Fibroblast of mammary gland (primary cell): ENCODE measurements around the gene PHKA2.
A peak's percentile ranks its signal among the peaks of the same experiment; 100 is the strongest.

Experiments
- DNase-seq: peaks from one replicate; pipeline ENCODE4 v3.0.0-alpha.2; 2010; ENCODE audit warnings: low read depth
- H3K4me3 ChIP-seq: 2 replicates; pipeline ENCODE4 v1.5.1; 2011; ENCODE audit warnings: low read depth, mild to moderate bottlenecking, low read length, moderate library complexity; ENCODE audit not compliant: control insufficient read depth
- CTCF ChIP-seq: conservative IDR thresholded peaks from 2 replicates; pipeline ENCODE4 v1.5.1; 2011; ENCODE audit warnings: low read depth, low read length, inconsistent platforms; ENCODE audit not compliant: control insufficient read depth, insufficient read depth

Gene PHKA2

GRCh38 chrX:18875256-18875878, 108.5 kb downstream of the PHKA2 start:
- TF ChIP-seq CTCF = no peak

GRCh38 chrX:18874560-18875255, 109.2 kb downstream of the PHKA2 start:
- H3K4me3 ChIP-seq = no peak overlapping the region
- no peak for TF ChIP-seq CTCF
- DNase-seq = no peak

More at GRCh38 chrX:18875256-18875878, 108.5 kb downstream of the PHKA2 start:
- no peak for DNase-seq
- no peak overlapping the region for H3K4me3 ChIP-seq

- no peak for DNase-seq
- no peak for TF ChIP-seq CTCF
These were observed 110.1 kb downstream of the PHKA2 start for GRCh38 chrX:18873836-18874235.

GRCh38 chrX:18873189-18873791, 110.6 kb downstream of the PHKA2 start:
- peak overlapping the region; percentile 5 for H3K4me3 ChIP-seq
- DNase-seq = peak; percentile 82

More at GRCh38 chrX:18873836-18874235, 110.1 kb downstream of the PHKA2 start:
- H3K4me3 ChIP-seq = no peak overlapping the region

GRCh38 chrX:18872621-18873020, 111.3 kb downstream of the PHKA2 start:
- TF ChIP-seq CTCF = no peak
- no peak for DNase-seq
- H3K4me3 ChIP-seq = no peak overlapping the region

More at GRCh38 chrX:18873189-18873791, 110.6 kb downstream of the PHKA2 start:
- TF ChIP-seq CTCF = no peak

GRCh38 chrX:18871970-18872369, 111.9 kb downstream of the PHKA2 start:
- H3K4me3 ChIP-seq = no peak overlapping the region
- no peak for DNase-seq
- no peak for TF ChIP-seq CTCF
